GM12878 (cell line): ENCODE data around the gene EEPD1. TPM values are rescaled to one million over a fixed set of nuclear protein-coding genes. Genes with fewer than 3 reads are reported as not detected.
"Not testable (repeated sequence)": the region's sequence is repeated elsewhere in the genome, so short reads cannot be mapped to it uniquely, and the experiment has no call there.

Source experiments
- ATAC-seq: fragments of 200-7000 bp; cut with Tn5 transposase; 3 replicates; pipeline ENCODE4 v1.9.1; 2020; ENCODE audit warnings: mild to moderate bottlenecking, moderate library complexity
- BruUV-seq: library from RNA; stranded (reverse); fragments of 400-500 nt; replicated peaks from 2 replicates; lab custom pipeline; 2021; lab: Mats Ljungman, UMichigan
- CTCF ChIA-PET: fragments of 300-600 bp; sonication (Branson Sonifier 250); formaldehyde crosslinking; extraction: SDS; loops from one replicate; lab custom pipeline; 2021; ENCODE audit warnings: inconsistent platforms; lab: Yijun Ruan, JAX
- POLR2A ChIA-PET: fragments of 350-600 bp; formaldehyde crosslinking; extraction: SDS; loops from one replicate; lab custom pipeline; 2021; ENCODE audit warnings: inconsistent platforms; lab: Charles Lee
- RAD21 ChIA-PET: fragments of 300-600 bp; sonication (Branson Sonifier 250); formaldehyde crosslinking; loops from one replicate; lab custom pipeline; 2023; ENCODE audit warnings: antibody characterized with exemption; ENCODE audit not compliant: unreplicated experiment; lab: Charles Lee
- SMC1A ChIA-PET: fragments of 300-600 bp; sonication (Branson Sonifier 250); formaldehyde crosslinking; loops from one replicate; lab custom pipeline; 2023; ENCODE audit not compliant: unreplicated experiment, uncharacterized antibody; lab: Charles Lee
- DNase-seq: peaks from one replicate; pipeline ENCODE4 v3.0.0-alpha.2; 2011; ENCODE audit warnings: low read depth, low spot score
- FAIRE-seq: peaks from 3 replicates; lab custom pipeline; 2011; peaks lifted over from hg19 to GRCh38; lab: Jason Lieb, UNC
- H2AFZ ChIP-seq: 2 replicates; pipeline ENCODE4 v1.6.0; 2011; ENCODE audit warnings: low read depth, low read length, control low read depth; ENCODE audit not compliant: control insufficient read depth
- H3K27ac ChIP-seq: 2 replicates; pipeline ENCODE4 v1.5.1; 2011; ENCODE audit warnings: control low read depth; ENCODE audit not compliant: control insufficient read depth, insufficient read depth
- H3K27me3 ChIP-seq, 2 experiments: replicated peaks in 1 of 2; 2 replicates each; pipeline versions ENCODE4 v1.6.0 to v1.6.1; 2011; ENCODE audit warnings: low read length in 1 of 2; ENCODE audit not compliant: control insufficient read depth in 2 of 2, insufficient read depth in 2 of 2
- H3K36me3 ChIP-seq, 2 experiments: 2 replicates each; pipeline ENCODE4 v1.5.1; 2011; ENCODE audit warnings: low read length in 1 of 2; ENCODE audit not compliant: control insufficient read depth in 2 of 2, insufficient read depth in 2 of 2
- H3K4me1 ChIP-seq: 2 replicates; pipeline ENCODE4 v1.6.1; 2011; ENCODE audit warnings: mild to moderate bottlenecking, low read length, moderate library complexity, mixed read lengths; ENCODE audit not compliant: control insufficient read depth, insufficient read depth
- H3K4me2 ChIP-seq: 2 replicates; pipeline ENCODE4 v1.6.0; 2011; ENCODE audit warnings: control low read depth; ENCODE audit not compliant: control insufficient read depth, insufficient read depth
- H3K4me3 ChIP-seq: fragments of 200-600 bp; sonication (generic); 2 replicates; pipeline ENCODE4 v1.5.1; 2016
- H3K79me2 ChIP-seq: 2 replicates; pipeline ENCODE4 v1.6.0; 2011; ENCODE audit warnings: low read length; ENCODE audit not compliant: control insufficient read depth, insufficient read depth
- H3K9ac ChIP-seq: 2 replicates; pipeline ENCODE4 v1.8.0; 2011; ENCODE audit warnings: low read length, control low read depth, mixed read lengths; ENCODE audit not compliant: control insufficient read depth, insufficient read depth
- H3K9me3 ChIP-seq: replicated peaks from 3 replicates; pipeline ENCODE4 v1.5.1; 2011; ENCODE audit warnings: mild to moderate bottlenecking, low read length; ENCODE audit not compliant: control insufficient read depth, insufficient read depth
- H4K20me1 ChIP-seq: 2 replicates; pipeline ENCODE4 v1.6.0; 2011; ENCODE audit not compliant: control insufficient read depth, insufficient read depth
- BMI1 ChIP-seq: fragments of 450-650 bp; IDR thresholded peaks from 2 replicates; pipeline ENCODE4 v1.6.1; 2016; ENCODE audit warnings: mild to moderate bottlenecking, moderate library complexity, borderline replicate concordance
- CEBPB ChIP-seq, 2 experiments: fragments of 150-350 bp in 1 of 2; IDR thresholded peaks; 2 replicates each; pipeline ENCODE4 v1.6.1; 2012 to 2014; ENCODE audit warnings: low read depth in 2 of 2, low read length in 2 of 2, borderline replicate concordance in 1 of 2, inconsistent platforms in 1 of 2
- WGBS: methylation state at CpG from one replicate; pipeline ENCODE4 v1.1.6; 2016; ENCODE audit warnings: low lambda C conversion rate; ENCODE audit not compliant: insufficient replicate concordance, insufficient coverage; ENCODE audit errors: missing lambda C conversion rate; 5-methylcytosine and 5-hydroxymethylcytosine counted together
- in situ Hi-C: fragments of 300-500 bp; cut with MboI; formaldehyde crosslinking; loops from 9 replicates; pipeline ENCODE4 v1.14.3; 2018; ENCODE audit warnings: mixed read lengths
- intact Hi-C: fragments of 100-400 bp; cut with micrococcal nuclease; formaldehyde crosslinking; loops from one replicate; pipeline ENCODE4 v1.14.2; 2022; ENCODE audit not compliant: unreplicated experiment
- polyA plus RNA-seq, 11 experiments: library from polyadenylated mRNA; depleted of rRNA in 4 of 11; unstranded in 6 of 11; stranded (reverse) in 5 of 11; fragments of >200 nt; fragmentation: Nextera tagmentation in 4 of 11; fragmentation: Illumina TruSeq in 1 of 11; extraction: Ambion mirVana in 4 of 11; extraction: Trizol in 1 of 11; gene quantifications; 1 replicate in 1 of 11; 2 replicates in 10 of 11; pipeline versions ENCODE4 v1.2.1 to v1.2.3, GENCODE V29; 2011 to 2016; ENCODE audit warnings: inconsistent platforms in 2 of 11, missing spikeins in 2 of 11, low read depth in 1 of 11
- total RNA-seq, 4 experiments: library from RNA; depleted of rRNA in 3 of 4; stranded (reverse); fragments of >200 nt in 3 of 4; fragmentation: Illumina TruSeq in 1 of 4; extraction: Trizol in 1 of 4; gene quantifications; 2 replicates each; pipeline versions ENCODE4 v1.2.1 to v1.2.3, GENCODE V29; 2013 to 2021

Gene EEPD1
- total and polyA plus RNA-seq, 10 of the 15 experiments (the other 5 are each of a cell fraction or from before 2014, with no cell fraction given) = 0.24 to 2.8 (median 0.86) TPM; not detected in 1

- Histone ChIP-seq H2AFZ (no peak overlapping the region), H3K4me1 (peaks cover 11% of the 10 kb centered on the region), H4K20me1 (no peaks in the 10 kb centered on the region), H3K79me2 (no peaks in the 10 kb centered on the region), H3K9ac (no peak overlapping the region), H3K4me2 (no peak overlapping the region), H3K36me3 (no peaks in the 10 kb centered on the region), H3K27me3 (peaks cover 0 to 3% of the 10 kb centered on the region in 2 experiments; a peak in 3 of 4 replicates), H3K9me3 (no peaks in the 10 kb centered on the region; the same call in 2 of the 3 replicates), H3K27ac (no peak overlapping the region)
- FAIRE-seq = no peak
- intact Hi-C loops (no loop called here), in situ Hi-C loops (no loop called here)
- RAD21 ChIA-PET = no interaction called here
- CTCF ChIA-PET = no interaction called here
- DNase-seq = no peak
- WGBS = 17% methylated on average over 6 of the region's 6 CpGs
- TF ChIP-seq CEBPB (IDR thresholded peaks at IDR 0.05; ENCODE audit: borderline replicate concordance in 1 of 2, low read depth in 2 of 2, low read length in 2 of 2) (no peak), BMI1 (no peak)
- TF ChIP-seq, all 136 proteins: peak for 0
- ChIA-PET SMC1A (interaction anchor here (1.2 to 1.3 kb wide), 2 partner anchors 21 to 143 kb away, joined by 3 to 4 read pairs; no protein-coding TSS in a partner anchor), POLR2A (no interaction called here)
- BruUV-seq = no TSS peak
- no peak for ATAC-seq
- no peak overlapping the region for H3K4me3 ChIP-seq
These were observed 33.9 kb upstream of the EEPD1 start for GRCh38 chr7:36119005-36119706.

- H2AFZ ChIP-seq, RAD21 ChIA-PET, H3K9ac ChIP-seq, DNase-seq, ATAC-seq, H3K79me2 ChIP-seq, intact Hi-C loops, H3K27ac ChIP-seq, H3K4me2 ChIP-seq, H3K9me3 ChIP-seq, CTCF ChIA-PET, H3K4me3 ChIP-seq, in situ Hi-C loops, FAIRE-seq, H3K4me1 ChIP-seq, BruUV-seq, H4K20me1 ChIP-seq, H3K27me3 ChIP-seq, H3K36me3 ChIP-seq: not testable (repeated sequence)
- 56% methylated on average over 13 of the region's 13 CpGs for WGBS
- ChIA-PET SMC1A (interaction anchor here (1.2 to 1.3 kb wide), 2 partner anchors 22 to 144 kb away, joined by 3 to 4 read pairs; no protein-coding TSS in a partner anchor), POLR2A (interaction anchor here (0.6 kb wide), 1 partner anchor 153 kb away, joined by 3 read pairs; no protein-coding TSS in a partner anchor)
These were observed 32.9 kb upstream of the EEPD1 start for GRCh38 chr7:36119983-36120646.

- H3K36me3 ChIP-seq, ATAC-seq, CTCF ChIA-PET, H3K9me3 ChIP-seq, H3K27me3 ChIP-seq, in situ Hi-C loops, H3K4me1 ChIP-seq, SMC1A ChIA-PET, H3K9ac ChIP-seq, POLR2A ChIA-PET, H3K27ac ChIP-seq, DNase-seq, RAD21 ChIA-PET, H3K4me2 ChIP-seq, H4K20me1 ChIP-seq, FAIRE-seq, H2AFZ ChIP-seq, BruUV-seq, H3K4me3 ChIP-seq, H3K79me2 ChIP-seq: not testable (repeated sequence)
- WGBS = 89% methylated on average over 2 of the region's 2 CpGs
- intact Hi-C loops = loop anchor here (2.0 to 5.0 kb wide), 2 partner anchors 138 to 165 kb away; no protein-coding TSS in a partner anchor
These were observed 27.4 kb upstream of the EEPD1 start for GRCh38 chr7:36125630-36126029.
